ENCODE data around the gene FARSA. TPM values are rescaled to one million over a fixed set of nuclear protein-coding genes. Genes with fewer than 3 reads are reported as not detected.
A peak's percentile ranks its signal among the peaks of the same experiment; 100 is the strongest.
"Not testable (repeated sequence)": the region's sequence is repeated elsewhere in the genome, so short reads cannot be mapped to it uniquely, and the experiment has no call there.

The FARSA gene
- total RNA-seq (100 to 1,000 TPM; 188 to 192 TPM), polyA plus RNA-seq (64.5 TPM)

GRCh38 chr19:12933287-12934072 lies at the start of gene FARSA:
Gene FARSA, minus strand, starts transcription at chr19:12933711. Its CDS starts 15 bp downstream, at chr19:12933696.
- Mint-ChIP-seq H3K4me1 (peaks cover 31 to 42% (median 34%) of the 10 kb centered on the region in 3 donors), H3K36me3 (peaks cover 3 to 40% (median 5%) of the 10 kb centered on the region in 3 donors), H3K27ac (peak within 1 kb of the TSS; percentile 77 to 97 (median 94)), H3K4me3 (peak within 1 kb of the TSS; percentile 92 to 99 (median 98)), H3K27me3 (peaks cover 0 to 1% of the 10 kb centered on the region in 2 donors), H3K9me3 (no peaks in the 10 kb centered on the region)
- Histone ChIP-seq H3K9me3 (ENCODE audit: low read length) (no peaks in the 10 kb centered on the region), H3K27me3 (ENCODE audit: insufficient read depth, low read length, poor library complexity, severe bottlenecking) (no peaks in the 10 kb centered on the region), H3K27ac (ENCODE audit: low read depth, low read length) (peak within 1 kb of the TSS; percentile 80), H3K36me3 (ENCODE audit: insufficient read depth, low read length) (peaks cover 9% of the 10 kb centered on the region), H3K4me1 (ENCODE audit: insufficient read depth, low read length) (peaks cover 37% of the 10 kb centered on the region), H3K4me3 (ENCODE audit: low read length) (peak within 1 kb of the TSS; percentile 89)
- peak; percentile 74 to 89 (median 83) for DNase-seq
- ChIA-PET CTCF (interaction anchor here (0.8 to 3.7 kb wide), 6 partner anchors 9 to 128 kb away, joined by 3 to 15 read pairs (median 4); partner anchors contain the start of gene SYCE2), POLR2A (interaction anchor here (0.5 to 2.9 kb wide), 5 partner anchors 15 to 892 kb away, joined by 3 to 12 read pairs (median 5); partner anchors contain the start of genes GCDH and SYCE2)

GRCh38 chr19:12983091-12983490 lies 49.6 kb upstream of the FARSA start:
- H3K27ac ChIP-seq (ENCODE audit: low read depth, low read length): no peak overlapping the region
- POLR2A ChIA-PET: no interaction called here
- H3K4me3 Mint-ChIP-seq: no peak overlapping the region
- peaks cover 8 to 10% (median 10%) of the 10 kb centered on the region in 3 donors for H3K4me1 Mint-ChIP-seq
- CTCF ChIA-PET: interaction anchor here (0.9 to 6.1 kb wide), 6 partner anchors 10 to 111 kb away, joined by 3 to 31 read pairs (median 6); no protein-coding TSS in a partner anchor
- H3K36me3 Mint-ChIP-seq: peaks cover 0 to under 1% (median 0%) of the 10 kb centered on the region in 3 donors
- no peaks in the 10 kb centered on the region for H3K9me3 ChIP-seq (ENCODE audit: low read length)
- no peak for DNase-seq
- H3K27me3 Mint-ChIP-seq: peaks cover 8 to 13% of the 10 kb centered on the region in 2 donors
- peaks cover 28% of the 10 kb centered on the region for H3K4me1 ChIP-seq (ENCODE audit: insufficient read depth, low read length)
- H3K9me3 Mint-ChIP-seq: no peaks in the 10 kb centered on the region
- no peaks in the 10 kb centered on the region for H3K36me3 ChIP-seq (ENCODE audit: insufficient read depth, low read length)
- H3K27ac Mint-ChIP-seq: no peak overlapping the region
- H3K27me3 ChIP-seq (ENCODE audit: insufficient read depth, low read length, poor library complexity, severe bottlenecking): peaks cover 7% of the 10 kb centered on the region
- H3K4me3 ChIP-seq (ENCODE audit: low read length): peak overlapping the region; percentile 47

GRCh38 chr19:12982648-12983047 lies 49.1 kb upstream of the FARSA start:
- ChIA-PET CTCF (interaction anchor here (1.3 to 6.1 kb wide), 4 partner anchors 48 to 112 kb away, joined by 5 to 31 read pairs (median 10); no protein-coding TSS in a partner anchor), POLR2A (no interaction called here)
- peaks cover 11 to 18% of the 10 kb centered on the region in 2 donors for H3K27me3 Mint-ChIP-seq
- Histone ChIP-seq H3K27ac (ENCODE audit: low read depth, low read length) (no peak overlapping the region), H3K4me3 (ENCODE audit: low read length) (no peak overlapping the region), H3K27me3 (ENCODE audit: insufficient read depth, low read length, poor library complexity, severe bottlenecking) (peaks cover 7% of the 10 kb centered on the region), H3K9me3 (ENCODE audit: low read length) (no peaks in the 10 kb centered on the region), H3K36me3 (ENCODE audit: insufficient read depth, low read length) (no peaks in the 10 kb centered on the region), H3K4me1 (ENCODE audit: insufficient read depth, low read length) (peaks cover 28% of the 10 kb centered on the region)
- DNase-seq: no peak
- H3K9me3 Mint-ChIP-seq: no peaks in the 10 kb centered on the region
- H3K4me1 Mint-ChIP-seq: peaks cover 8 to 12% (median 10%) of the 10 kb centered on the region in 3 donors
- peaks cover 0 to 5% (median 0%) of the 10 kb centered on the region in 3 donors for H3K36me3 Mint-ChIP-seq
- no peak overlapping the region for H3K4me3 Mint-ChIP-seq
- H3K27ac Mint-ChIP-seq: no peak overlapping the region

GRCh38 chr19:12979974-12980373 lies 46.5 kb upstream of the FARSA start:
- DNase-seq: no peak
- no peak overlapping the region for H3K4me3 ChIP-seq (ENCODE audit: low read length)
- H3K4me1 ChIP-seq (ENCODE audit: insufficient read depth, low read length): peaks cover 21% of the 10 kb centered on the region
- H3K9me3 ChIP-seq (ENCODE audit: low read length): no peaks in the 10 kb centered on the region
- H3K27me3 Mint-ChIP-seq: peaks cover 17 to 23% of the 10 kb centered on the region in 2 donors
- ChIA-PET CTCF (interaction anchor here (0.5 to 7.6 kb wide), 4 partner anchors 14 to 114 kb away, joined by 3 to 95 read pairs (median 74); no protein-coding TSS in a partner anchor), POLR2A (no interaction called here)
- H3K4me1 Mint-ChIP-seq: peaks cover 2 to 6% (median 3%) of the 10 kb centered on the region in 3 donors
- no peak overlapping the region for H3K27ac Mint-ChIP-seq
- no peak overlapping the region for H3K4me3 Mint-ChIP-seq
- H3K36me3 ChIP-seq (ENCODE audit: insufficient read depth, low read length): no peaks in the 10 kb centered on the region
- H3K27ac ChIP-seq (ENCODE audit: low read depth, low read length): no peak overlapping the region
- peaks cover 7% of the 10 kb centered on the region for H3K27me3 ChIP-seq (ENCODE audit: insufficient read depth, low read length, poor library complexity, severe bottlenecking)
- no peaks in the 10 kb centered on the region for H3K9me3 Mint-ChIP-seq
- peaks cover 0 to 6% (median 0%) of the 10 kb centered on the region in 3 donors for H3K36me3 Mint-ChIP-seq

- ChIA-PET POLR2A (interaction anchor here (0.6 kb wide), 1 partner anchor 106 kb away, joined by 7 read pairs; no protein-coding TSS in a partner anchor), CTCF (interaction anchor here (0.9 to 7.6 kb wide), 13 partner anchors 10 to 302 kb away, joined by 3 to 95 read pairs (median 4); partner anchors contain the start of genes FARSA, IER2, JUNB and STX10)
- H3K27ac Mint-ChIP-seq; H3K4me3 ChIP-seq (ENCODE audit: low read length); H3K27ac ChIP-seq (ENCODE audit: low read depth, low read length); H3K9me3 Mint-ChIP-seq; DNase-seq; H3K4me1 ChIP-seq (ENCODE audit: insufficient read depth, low read length); H3K4me3 Mint-ChIP-seq; H3K27me3 ChIP-seq (ENCODE audit: insufficient read depth, low read length, poor library complexity, severe bottlenecking); H3K9me3 ChIP-seq (ENCODE audit: low read length); H3K36me3 Mint-ChIP-seq; H3K4me1 Mint-ChIP-seq; H3K36me3 ChIP-seq (ENCODE audit: insufficient read depth, low read length): not testable (repeated sequence)
- peaks cover 17 to 26% of the 10 kb centered on the region in 2 donors for H3K27me3 Mint-ChIP-seq
Observed at GRCh38 chr19:12976109-12976508, 42.6 kb upstream of the FARSA start.

GRCh38 chr19:12975221-12975741 lies 41.8 kb upstream of the FARSA start:
- CTCF ChIA-PET: interaction anchor here (0.7 to 7.6 kb wide), 5 partner anchors 10 to 129 kb away, joined by 3 to 95 read pairs (median 9); no protein-coding TSS in a partner anchor
- peaks cover 0 to 6% (median 0%) of the 10 kb centered on the region in 3 donors for H3K36me3 Mint-ChIP-seq
- H3K4me1 ChIP-seq (ENCODE audit: insufficient read depth, low read length): no peaks in the 10 kb centered on the region
- no peak for DNase-seq
- POLR2A ChIA-PET: no interaction called here
- peaks cover 17 to 26% of the 10 kb centered on the region in 2 donors for H3K27me3 Mint-ChIP-seq
- no peak overlapping the region for H3K27ac ChIP-seq (ENCODE audit: low read depth, low read length)
- H3K27me3 ChIP-seq (ENCODE audit: insufficient read depth, low read length, poor library complexity, severe bottlenecking): no peaks in the 10 kb centered on the region
- H3K27ac Mint-ChIP-seq: no peak overlapping the region
- H3K4me1 Mint-ChIP-seq: peaks cover 0 to 3% (median 0%) of the 10 kb centered on the region in 3 donors
- H3K9me3 ChIP-seq (ENCODE audit: low read length): no peaks in the 10 kb centered on the region
- no peak overlapping the region for H3K4me3 ChIP-seq (ENCODE audit: low read length)
- H3K36me3 ChIP-seq (ENCODE audit: insufficient read depth, low read length): no peaks in the 10 kb centered on the region
- H3K9me3 Mint-ChIP-seq: no peaks in the 10 kb centered on the region
- H3K4me3 Mint-ChIP-seq: no peak overlapping the region

GRCh38 chr19:12974301-12975220 lies 41.0 kb upstream of the FARSA start:
- H3K27me3 Mint-ChIP-seq: peaks cover 19 to 26% of the 10 kb centered on the region in 2 donors
- no peaks in the 10 kb centered on the region for H3K36me3 ChIP-seq (ENCODE audit: insufficient read depth, low read length)
- no peaks in the 10 kb centered on the region for H3K9me3 ChIP-seq (ENCODE audit: low read length)
- H3K36me3 Mint-ChIP-seq: peaks cover 0 to 6% (median 0%) of the 10 kb centered on the region in 3 donors
- H3K27ac Mint-ChIP-seq: peak overlapping the region in 1 of 8 donors; percentile 54
- H3K9me3 Mint-ChIP-seq: no peaks in the 10 kb centered on the region
- ChIA-PET POLR2A (no interaction called here), CTCF (interaction anchor here (0.9 to 7.6 kb wide), 3 partner anchors 9 to 87 kb away, joined by 3 to 95 read pairs (median 76); no protein-coding TSS in a partner anchor)
- H3K4me1 Mint-ChIP-seq: peaks cover 0 to 3% (median 0%) of the 10 kb centered on the region in 3 donors
- no peak overlapping the region for H3K27ac ChIP-seq (ENCODE audit: low read depth, low read length)
- no peaks in the 10 kb centered on the region for H3K4me1 ChIP-seq (ENCODE audit: insufficient read depth, low read length)
- H3K27me3 ChIP-seq (ENCODE audit: insufficient read depth, low read length, poor library complexity, severe bottlenecking): no peaks in the 10 kb centered on the region
- H3K4me3 Mint-ChIP-seq: no peak overlapping the region
- DNase-seq: no peak
- H3K4me3 ChIP-seq (ENCODE audit: low read length): no peak overlapping the region

Data from CD8-positive, alpha-beta memory T cell (primary cell).